ENCODE measurements around the gene MRNIP. TPM values are rescaled to one million over a fixed set of nuclear protein-coding genes. Genes with fewer than 3 reads are reported as not detected.
A peak's percentile ranks its signal among the peaks of the same experiment; 100 is the strongest.

Gene MRNIP
- total and polyA plus RNA-seq, 10 donors, result 34.9 to 107 (median 49.4) TPM

GRCh38 chr5:179806250-179807048, 52.2 kb downstream of the MRNIP start, which contains the start of gene MGAT4B:
MGAT4B (minus strand) TSS chr5:179806866; CDS start chr5:179806583, 283 bp downstream.
- H3K36me3 ChIP-seq, result peaks cover 0 to 3% (median under 1%) of the 10 kb centered on the region in 6 donors
- no peaks in the 10 kb centered on the region for H3K9me3 ChIP-seq
- WGBS, 5 donors, result 0 to 1% (median 1%) methylated on average over 4 to 108 of the region's 108 CpGs
- H3K4me1 ChIP-seq, result peaks cover 28 to 63% (median 55%) of the 10 kb centered on the region in 6 donors
- DNase-seq, result peak; percentile 94
- intact Hi-C loops (cut with DNase I; ENCODE audit: low total_unique reads), result loop anchor here (5.0 to 10.0 kb wide), 2 partner anchors 48 to 101 kb away; partner anchors contain the start of genes MRNIP and TBC1D9B
- H3K27me3 ChIP-seq (replicated peaks in 1 of 7), result no peaks in the 10 kb centered on the region
- peak within 1 kb of the TSS; percentile 49 to 93 (median 72) for H3K4me3 ChIP-seq
- H3K27ac ChIP-seq, result peak within 1 kb of the TSS; percentile 72 to 96 (median 94)
- TF ChIP-seq CTCF (IDR thresholded peaks at IDR 0.05 in 8 of 11, conservative IDR thresholded peaks at IDR 0.05 in 3 of 11) (no peak), POLR2AphosphoS5 (IDR thresholded peaks at IDR 0.05) (peak; percentile 70 to 73 (median 72))

GRCh38 chr5:179805529-179806249, 52.9 kb downstream of the MRNIP start:
- DNase-seq, result peak; percentile 91
- Histone ChIP-seq H3K36me3 (peaks cover 0 to 11% (median 8%) of the 10 kb centered on the region in 6 donors), H3K27ac (peak overlapping the region; percentile 72 to 96 (median 94)), H3K4me3 (peak overlapping the region; percentile 49 to 93 (median 72)), H3K27me3 (replicated peaks in 1 of 7) (no peaks in the 10 kb centered on the region), H3K9me3 (no peaks in the 10 kb centered on the region), H3K4me1 (peaks cover 28 to 68% (median 56%) of the 10 kb centered on the region in 6 donors)
- TF ChIP-seq POLR2A (IDR thresholded peaks at IDR 0.05), result no peak
- peak; percentile 24 to 79 (median 60) for TF ChIP-seq POLR2AphosphoS5 (IDR thresholded peaks at IDR 0.05)
- 9 to 19% (median 11%) methylated on average over 16 to 65 of the region's 65 CpGs for WGBS, 5 donors
- intact Hi-C loops (cut with DNase I; ENCODE audit: low total_unique reads), result loop anchor here (5.0 to 10.0 kb wide), 2 partner anchors 49 to 102 kb away; partner anchors contain the start of genes MRNIP and TBC1D9B

- peak; percentile 77 for DNase-seq
- peak in 2 of 3 donors; percentile 0 to 6 for TF ChIP-seq POLR2AphosphoS5 (IDR thresholded peaks at IDR 0.05)
- no peak for TF ChIP-seq POLR2A (IDR thresholded peaks at IDR 0.05)
- TF ChIP-seq CTCF (IDR thresholded peaks at IDR 0.05 in 8 of 11, conservative IDR thresholded peaks at IDR 0.05 in 3 of 11), result no peak
- no peaks in the 10 kb centered on the region for H3K27me3 ChIP-seq (replicated peaks in 1 of 7)
- intact Hi-C loops (cut with DNase I; ENCODE audit: low total_unique reads), result loop anchor here (5.0 to 10.0 kb wide), 2 partner anchors 50 to 102 kb away; partner anchors contain the start of genes MRNIP and TBC1D9B
- peaks cover 28 to 68% (median 56%) of the 10 kb centered on the region in 6 donors for H3K4me1 ChIP-seq
- WGBS, 5 donors, result 43 to 73% (median 59%) methylated on average over 4 to 9 of the region's 9 CpGs
- peaks cover 0 to 15% (median 13%) of the 10 kb centered on the region in 6 donors for H3K36me3 ChIP-seq
- H3K27ac ChIP-seq, result peak overlapping the region; percentile 72 to 96 (median 94)
- peak overlapping the region; percentile 49 to 93 (median 72) for H3K4me3 ChIP-seq
- H3K9me3 ChIP-seq, result no peaks in the 10 kb centered on the region
Measured at GRCh38 chr5:179805070-179805528, 53.5 kb downstream of the MRNIP start.

GRCh38 chr5:179804555-179804947, 54.1 kb downstream of the MRNIP start:
- H3K36me3 ChIP-seq, result peaks cover 0 to 21% (median 18%) of the 10 kb centered on the region in 6 donors
- TF ChIP-seq POLR2AphosphoS5 (IDR thresholded peaks at IDR 0.05) (no peak), POLR2A (IDR thresholded peaks at IDR 0.05) (no peak), CTCF (IDR thresholded peaks at IDR 0.05 in 8 of 11, conservative IDR thresholded peaks at IDR 0.05 in 3 of 11) (no peak)
- H3K27me3 ChIP-seq (replicated peaks in 1 of 7), result no peaks in the 10 kb centered on the region
- peak; percentile 63 for DNase-seq
- peak overlapping the region in 5 of 8 donors; percentile 42 to 96 (median 94) for H3K27ac ChIP-seq
- intact Hi-C loops (cut with DNase I; ENCODE audit: low total_unique reads), result loop anchor here (10.0 kb wide), 1 partner anchor 50 kb away; the partner anchor contains the start of gene MRNIP
- WGBS, 5 donors, result 66 to 82% (median 71%) methylated on average over 7 to 8 of the region's 8 CpGs
- no peaks in the 10 kb centered on the region for H3K9me3 ChIP-seq
- H3K4me3 ChIP-seq, result peak overlapping the region in 2 of 8 donors; percentile 75 to 76
- peaks cover 28 to 68% (median 56%) of the 10 kb centered on the region in 6 donors for H3K4me1 ChIP-seq
